Heart right ventricle (tissue), 16 donors: Measurements from ENCODE around the gene ANTXR1. TPM values are rescaled to one million over a fixed set of nuclear protein-coding genes. Genes with fewer than 3 reads are reported as not detected.

Experiments used
- ATAC-seq, 8 donors: fragments of 200-7000 bp; cut with Tn5 transposase; one replicate each; pipeline ENCODE4 v1.9.1; 2020; ENCODE audit warnings: mild to moderate bottlenecking in 8 of 8, moderate library complexity in 8 of 8, moderate number of reproducible peaks in 1 of 8
- DNase-seq, 2 donors: peaks; one replicate each; pipeline ENCODE4 v3.0.0-alpha.2; 2020
- H3K27ac ChIP-seq, 10 donors: fragments of 200-600 bp; sonication (generic) in 2 of 10; one replicate each; pipeline versions ENCODE4 v1.5.0 to v1.8.0; 2020 to 2022; ENCODE audit warnings: mild to moderate bottlenecking in 3 of 10
- H3K27me3 ChIP-seq, 7 donors: fragments of 200-600 bp; one replicate each; pipeline ENCODE4 v1.8.0; 2021 to 2022; ENCODE audit warnings: mild to moderate bottlenecking in 2 of 7
- H3K36me3 ChIP-seq, 9 donors: fragments of 200-600 bp; sonication (generic) in 1 of 9; one replicate each; pipeline versions ENCODE4 v1.5.0 to v1.8.0; 2020 to 2022; ENCODE audit warnings: mild to moderate bottlenecking in 2 of 9
- H3K4me1 ChIP-seq, 9 donors: fragments of 200-600 bp; sonication (generic) in 1 of 9; one replicate each; pipeline versions ENCODE4 v1.5.0 to v1.8.0; 2020 to 2022; ENCODE audit warnings: mild to moderate bottlenecking in 4 of 9
- H3K4me3 ChIP-seq, 10 donors: fragments of 200-600 bp; sonication (generic) in 2 of 10; one replicate each; pipeline versions ENCODE4 v1.5.0 to v1.8.0; 2020 to 2022; ENCODE audit warnings: mild to moderate bottlenecking in 7 of 10, moderate library complexity in 2 of 10
- H3K9me3 ChIP-seq, 11 donors: fragments of 200-600 bp in 10 of 11; sonication (generic) in 2 of 11; one replicate each; pipeline versions ENCODE4 v1.5.0 to v1.8.0; 2013 to 2022; ENCODE audit warnings: mild to moderate bottlenecking in 2 of 11, control low read depth in 1 of 11, moderate library complexity in 1 of 11
- CTCF ChIP-seq, 9 donors: fragments of 200-600 bp; sonication (generic) in 2 of 9; IDR thresholded peaks; one replicate each; pipeline versions ENCODE4 v1.5.0 to v1.8.0; 2021 to 2022; ENCODE audit warnings: antibody characterized with exemption in 9 of 9, mild to moderate bottlenecking in 5 of 9, moderate library complexity in 1 of 9
- WGBS, 2 donors: extraction: QIAGEN DNeasy Blood & Tissue Kit; methylation state at CpG; one replicate each; pipeline ENCODE4 v1.1.7; 2013; ENCODE audit warnings: inconsistent platforms in 1 of 2; 5-methylcytosine and 5-hydroxymethylcytosine counted together
- intact Hi-C, 10 donors: fragments of 100-400 bp; cut with DNase I; formaldehyde crosslinking; loops; one replicate each; pipeline versions ENCODE4 v1.11.1 to v1.14.2; 2022
- polyA plus RNA-seq, 2 donors: library from polyadenylated mRNA; stranded (reverse); fragments of 200-250 nt; gene quantifications; one replicate each; pipeline ENCODE4 v1.2.3, GENCODE V29; 2013
- total RNA-seq, 10 donors: library from RNA; stranded (reverse); fragmentation: NEBNext Ultra II Directional in 3 of 10; extraction: Animal tissue kit (Norgen Biotek cat#: 25700) in 3 of 10; gene quantifications; one replicate each; pipeline versions ENCODE4 v1.2.1 to v1.2.4, GENCODE V29; 2021 to 2023
- donor health status: Arrhythmogenic right ventricular cardiomyopathy.
- donor health status: ischemic (EF 13 %, LVEDD 7.1; RV severe dilation, severe dysfunction).
- donor health status: healthy with polysubstance abuse.
- donor health status: DM: no; HTN: yes; CAD: no.
- donor health status: DM: no; HTN: no; CAD: no.
- donor health status: ischemic (EF 25% LVEDD 6.9; RV normal size, moderate dysfunction).
- donor health status: ischemic (EF 25% LVEDD 5.7; RV mildly dilated, moderate dysfunction).
- donor health status: healthy.
- donor health status: DM: yes; HTN: yes; CAD: no.
- donor health status: Ischemic cardiomyopathy.
- donor health status: ischemic (EF 35%, LVEDD 5.7; RV mildly dilated, moderate dysfunction).
- donor health status: nonischemic (EF 11% LVEDD 7.7; RV severe dilation, severe dysfunction).
- donor health status: DM: yes; HTN: yes; CAD: no.
- donor health status: PGD.
- donor health status: ischemic (EF 29% LVEDD 5.4; RV normal size, mild dysfunction).
- donor health status: nonischemic (EF 23%, LVEDD 6.1; RV moderate dilation, normal function).

Gene ANTXR1
- total and polyA plus RNA-seq, 12 donors, result 8.9 to 33.1 (median 24.1) TPM

GRCh38 chr2:69036926-69037325 is 23.9 kb downstream of the ANTXR1 start:
- H3K36me3 ChIP-seq, result peaks cover 0 to 3% (median 0%) of the 10 kb centered on the region in 9 donors
- no peak for TF ChIP-seq CTCF (IDR thresholded peaks at IDR 0.05)
- 92 to 96% methylated on average over 4 of the region's 4 CpGs for WGBS, 2 donors
- no peak overlapping the region for H3K4me3 ChIP-seq
- no peaks in the 10 kb centered on the region for H3K9me3 ChIP-seq
- H3K27me3 ChIP-seq, result peaks cover 0 to 2% (median 0%) of the 10 kb centered on the region in 7 donors
- peaks cover 0 to 29% (median 12%) of the 10 kb centered on the region in 9 donors for H3K4me1 ChIP-seq
- intact Hi-C loops, result no loop called here
- DNase-seq, result no peak
- no peak overlapping the region for H3K27ac ChIP-seq
- no peak for ATAC-seq

GRCh38 chr2:69041214-69041613 is 28.2 kb downstream of the ANTXR1 start:
- H3K27me3 ChIP-seq, result peaks cover 0 to 4% (median 0%) of the 10 kb centered on the region in 7 donors
- no peaks in the 10 kb centered on the region for H3K9me3 ChIP-seq
- H3K4me1 ChIP-seq, result peaks cover 0 to 8% (median 0%) of the 10 kb centered on the region in 9 donors
- intact Hi-C loops, result no loop called here
- no peak for TF ChIP-seq CTCF (IDR thresholded peaks at IDR 0.05)
- WGBS, 2 donors, result 78 to 80% methylated on average over 4 of the region's 4 CpGs
- ATAC-seq (peak; percentile 44 to 90 (median 70)), DNase-seq (no peak)
- H3K36me3 ChIP-seq, result peaks cover 0 to 28% (median 0%) of the 10 kb centered on the region in 9 donors
- no peak overlapping the region for H3K4me3 ChIP-seq
- H3K27ac ChIP-seq, result peak overlapping the region in 2 of 10 donors; percentile 29 to 40

- ATAC-seq (no peak), DNase-seq (no peak)
- H3K4me3 ChIP-seq, result no peak overlapping the region
- WGBS, 2 donors, result 88 to 89% methylated on average over 9 of the region's 9 CpGs
- no peak overlapping the region for H3K27ac ChIP-seq
- H3K4me1 ChIP-seq, result peaks cover 0 to 14% (median 0%) of the 10 kb centered on the region in 9 donors
- no peaks in the 10 kb centered on the region for H3K9me3 ChIP-seq
- H3K27me3 ChIP-seq, result peaks cover 0 to 4% (median 0%) of the 10 kb centered on the region in 7 donors
- TF ChIP-seq CTCF (IDR thresholded peaks at IDR 0.05), result no peak
- intact Hi-C loops, result no loop called here
- H3K36me3 ChIP-seq, result peaks cover 0 to 28% (median 0%) of the 10 kb centered on the region in 9 donors
Observed at GRCh38 chr2:69043736-69044400, 30.9 kb downstream of the ANTXR1 start.

GRCh38 chr2:69046221-69046662 is 33.3 kb downstream of the ANTXR1 start:
- ATAC-seq (peak in 3 of 8 donors; percentile 21 to 48 (median 35)), DNase-seq (no peak)
- no peak for TF ChIP-seq CTCF (IDR thresholded peaks at IDR 0.05)
- H3K27me3 ChIP-seq, result peaks cover 0 to 4% (median 0%) of the 10 kb centered on the region in 7 donors
- H3K27ac ChIP-seq, result no peak overlapping the region
- 47 to 70% methylated on average over 1 of the region's 1 CpG for WGBS, 2 donors
- H3K4me1 ChIP-seq, result peaks cover 0 to 14% (median 0%) of the 10 kb centered on the region in 9 donors
- intact Hi-C loops, result no loop called here
- no peaks in the 10 kb centered on the region for H3K9me3 ChIP-seq
- H3K36me3 ChIP-seq, result peaks cover 0 to 25% (median 0%) of the 10 kb centered on the region in 9 donors
- H3K4me3 ChIP-seq, result no peak overlapping the region
